PC-9 (cell line): ENCODE data around the gene RALBP1. TPM values are rescaled to one million over a fixed set of nuclear protein-coding genes. Genes with fewer than 3 reads are reported as not detected.
"Not testable (repeated sequence)": the region's sequence is repeated elsewhere in the genome, so short reads cannot be mapped to it uniquely, and the experiment has no call there.

Experiments
- BruUV-seq: library from RNA; stranded (reverse); fragments of 400-500 nt; replicated peaks from 2 replicates; lab custom pipeline; 2021; lab: Mats Ljungman, UMichigan
- CTCF ChIA-PET: fragments of 300-600 bp; sonication (Branson Sonifier 250); formaldehyde crosslinking; loops from one replicate; lab custom pipeline; 2022; ENCODE audit warnings: antibody characterized with exemption; lab: Charles Lee
- POLR2A ChIA-PET: fragments of 300-600 bp; sonication (Branson Sonifier 250); formaldehyde crosslinking; loops from one replicate; lab custom pipeline; 2022; ENCODE audit warnings: antibody characterized with exemption; ENCODE audit not compliant: unreplicated experiment; lab: Charles Lee
- DNase-seq, 2 experiments: peaks; one replicate each; pipeline versions ENCODE4 v3.0.0 to v3.0.0-alpha.2; 2015 to 2022; ENCODE audit warnings: mixed read lengths in 1 of 2
- H2AFZ ChIP-seq: fragments of 200-600 bp; sonication (generic); 2 replicates; pipeline ENCODE4 v1.8.1; 2017; ENCODE audit warnings: antibody characterized with exemption
- H3F3A ChIP-seq: fragments of 200-600 bp; sonication (generic); 2 replicates; pipeline ENCODE4 v1.8.1; 2017; ENCODE audit warnings: antibody characterized with exemption, mild to moderate bottlenecking, low read depth; ENCODE audit not compliant: insufficient read depth
- H3K27ac ChIP-seq: fragments of 200-600 bp; sonication (generic); 2 replicates; pipeline ENCODE4 v1.6.1; 2016; ENCODE audit warnings: mixed run types
- H3K27me3 ChIP-seq: fragments of 200-600 bp; sonication (generic); 2 replicates; pipeline ENCODE4 v1.6.1; 2016; ENCODE audit warnings: low read depth, mixed run types; ENCODE audit not compliant: insufficient read depth
- H3K36me3 ChIP-seq: fragments of 200-600 bp; sonication (generic); 2 replicates; pipeline ENCODE4 v1.6.1; 2016; ENCODE audit warnings: low read depth, mixed run types
- H3K4me1 ChIP-seq: fragments of 200-600 bp; sonication (generic); replicated peaks from 2 replicates; pipeline ENCODE4 v1.6.1; 2016; ENCODE audit warnings: mixed run types; ENCODE audit not compliant: insufficient read depth
- H3K4me2 ChIP-seq: fragments of 200-600 bp; sonication (generic); 2 replicates; pipeline ENCODE4 v1.6.1; 2017; ENCODE audit warnings: mixed run types
- H3K4me3 ChIP-seq: fragments of 200-600 bp; sonication (generic); 2 replicates; pipeline ENCODE4 v1.6.1; 2016; ENCODE audit warnings: mixed run types
- H3K79me2 ChIP-seq: fragments of 200-600 bp; sonication (generic); 2 replicates; pipeline ENCODE4 v1.6.1; 2017; ENCODE audit warnings: low read depth, mixed run types
- H3K9me2 ChIP-seq: fragments of 200-600 bp; sonication (generic); 2 replicates; pipeline ENCODE4 v1.8.1; 2017; ENCODE audit warnings: mild to moderate bottlenecking; ENCODE audit not compliant: insufficient read depth
- H3K9me3 ChIP-seq: fragments of 200-600 bp; sonication (generic); 2 replicates; pipeline ENCODE4 v1.8.1; 2016; ENCODE audit warnings: low read depth; ENCODE audit not compliant: insufficient read depth
- H4K20me1 ChIP-seq: fragments of 200-600 bp; sonication (generic); 2 replicates; pipeline ENCODE4 v1.8.1; 2017; ENCODE audit not compliant: insufficient read depth
- CTCF ChIP-seq: fragments of 200-600 bp; sonication (generic); conservative IDR thresholded peaks from 2 replicates; pipeline ENCODE4 v1.6.1; 2017; ENCODE audit warnings: mixed run types, antibody characterized with exemption, mild to moderate bottlenecking, moderate library complexity
- EZH2 ChIP-seq: fragments of 200-600 bp; sonication (generic); IDR thresholded peaks from 2 replicates; pipeline ENCODE4 v1.8.0; 2017; ENCODE audit warnings: antibody characterized with exemption, low read depth
- intact Hi-C: fragments of 100-400 bp; cut with micrococcal nuclease; formaldehyde crosslinking; loops from one replicate; pipeline ENCODE4 v1.10.0; 2022; ENCODE audit not compliant: unreplicated experiment
- total RNA-seq: library from RNA; stranded (reverse); gene quantifications from 2 replicates; pipeline ENCODE4 v1.2.3, GENCODE V29; 2021

RALBP1 gene
- total RNA-seq, 1 experiment from 2014 or later: 95.0 TPM

GRCh38 chr18:9478545-9478944 lies 3.2 kb downstream of the RALBP1 start:
- ChIA-PET POLR2A (interaction anchor here (0.5 to 0.6 kb wide), 2 partner anchors 9 to 18 kb away, joined by 5 to 6 read pairs; no protein-coding TSS in a partner anchor), CTCF (no interaction called here)
- intact Hi-C loops: loop anchor here (5.0 kb wide), 1 partner anchor 169 kb away; no protein-coding TSS in a partner anchor
- no peak overlapping the region for H3K4me3 ChIP-seq
- peaks cover 25% of the 10 kb centered on the region for H3F3A ChIP-seq
- no peaks in the 10 kb centered on the region for H4K20me1 ChIP-seq
- no peaks in the 10 kb centered on the region for H3K9me2 ChIP-seq
- H2AFZ ChIP-seq: no peak overlapping the region
- 0 out of 2 replicates have a peak, but pooled peaks cover 8% of the 10 kb centered on the region for H3K36me3 ChIP-seq
- no peak for DNase-seq
- H3K4me2 ChIP-seq: no peak overlapping the region
- H3K79me2 ChIP-seq: peaks cover 78% of the 10 kb centered on the region
- no TSS peak for BruUV-seq
- no peak for TF ChIP-seq EZH2
- TF ChIP-seq CTCF: no peak
- no peak overlapping the region for H3K27ac ChIP-seq
- H3K27me3 ChIP-seq: no peaks in the 10 kb centered on the region
- no peaks in the 10 kb centered on the region for H3K9me3 ChIP-seq
- H3K4me1 ChIP-seq: peaks cover 22% of the 10 kb centered on the region

GRCh38 chr18:9482790-9483189 lies 7.5 kb downstream of the RALBP1 start:
- Histone ChIP-seq H4K20me1 (peaks cover 5% of the 10 kb centered on the region; the same call in 1 of the 2 replicates), H3K79me2 (peaks cover 94% of the 10 kb centered on the region), H3K27me3 (no peaks in the 10 kb centered on the region), H2AFZ (no peak overlapping the region), H3K9me3 (no peaks in the 10 kb centered on the region), H3K4me2 (no peak overlapping the region), H3K4me3 (no peak overlapping the region), H3F3A (no peaks in the 10 kb centered on the region), H3K4me1 (no peaks in the 10 kb centered on the region), H3K9me2 (no peaks in the 10 kb centered on the region), H3K27ac (no peak overlapping the region), H3K36me3 (0 out of 2 replicates have a peak, but pooled peaks cover 14% of the 10 kb centered on the region)
- ChIA-PET CTCF (no interaction called here), POLR2A (interaction anchor here (0.6 kb wide), 1 partner anchor 118 kb away, joined by 3 read pairs; no protein-coding TSS in a partner anchor)
- intact Hi-C loops: no loop called here
- TF ChIP-seq CTCF: no peak
- DNase-seq: no peak
- no TSS peak for BruUV-seq

DNA sequence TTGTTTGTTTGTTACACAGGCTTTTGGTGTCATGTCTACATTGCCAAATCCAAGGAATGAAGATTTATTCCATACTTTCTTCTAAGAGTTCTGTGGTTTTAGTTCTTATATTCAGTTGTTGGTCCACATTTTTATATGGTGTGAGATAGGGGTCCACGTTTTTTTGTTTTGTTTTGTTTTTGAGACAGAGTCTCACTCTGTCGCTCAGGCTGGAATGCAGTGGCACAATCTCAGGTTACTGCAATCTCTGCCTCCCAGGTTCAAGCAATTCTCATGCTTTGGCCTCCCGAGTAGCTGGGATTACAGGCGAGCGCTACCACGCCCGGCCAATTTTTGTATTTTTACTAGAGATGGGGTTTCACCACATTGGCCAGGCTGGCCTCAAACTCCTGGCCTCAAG lies 8.2 kb downstream of the RALBP1 start:
- Histone ChIP-seq H4K20me1 (peaks cover 5% of the 10 kb centered on the region; the same call in 1 of the 2 replicates), H2AFZ (no peak overlapping the region), H3K79me2 (peaks cover 93% of the 10 kb centered on the region), H3K4me1 (no peaks in the 10 kb centered on the region), H3K4me3 (no peak overlapping the region), H3F3A (no peaks in the 10 kb centered on the region; the same call in 1 of the 2 replicates), H3K9me3 (no peaks in the 10 kb centered on the region), H3K36me3 (0 out of 2 replicates have a peak, but pooled peaks cover 14% of the 10 kb centered on the region), H3K9me2 (no peaks in the 10 kb centered on the region), H3K27me3 (no peaks in the 10 kb centered on the region), H3K27ac (no peak overlapping the region), H3K4me2 (no peak overlapping the region)
- intact Hi-C loops: no loop called here
- TF ChIP-seq CTCF (no peak), EZH2 (no peak)
- BruUV-seq: no TSS peak
- DNase-seq: no peak
- POLR2A ChIA-PET: no interaction called here
- CTCF ChIA-PET: no interaction called here

GRCh38 chr18:9484856-9485255 lies 9.5 kb downstream of the RALBP1 start:
- CTCF ChIA-PET, POLR2A ChIA-PET, BruUV-seq: not testable (repeated sequence)

More at GRCh38 chr18:9484856-9485255, 9.5 kb downstream of the RALBP1 start:
- H4K20me1 ChIP-seq, DNase-seq, H3K9me2 ChIP-seq, H2AFZ ChIP-seq, H3K4me3 ChIP-seq, H3K27ac ChIP-seq, H3K27me3 ChIP-seq, intact Hi-C loops, H3K9me3 ChIP-seq, H3K4me2 ChIP-seq, H3F3A ChIP-seq, H3K4me1 ChIP-seq: not testable (repeated sequence)
- Histone ChIP-seq H3K79me2 (peaks cover 93% of the 10 kb centered on the region), H3K36me3 (0 out of 2 replicates have a peak, but pooled peaks cover 14% of the 10 kb centered on the region)
